PC-3 (cell line): Measurements from ENCODE around the gene HTRA2. TPM values are rescaled to one million over a fixed set of nuclear protein-coding genes. Genes with fewer than 3 reads are reported as not detected.

ENCODE experiments used
- ATAC-seq: fragments of 200-7000 bp; cut with Tn5 transposase; 2 replicates; pipeline ENCODE4 v1.9.1; 2020; ENCODE audit warnings: mild to moderate bottlenecking, moderate library complexity
- Bru-seq: library from RNA; stranded (reverse); fragments of 400-500 nt; gene quantifications from one replicate; lab custom pipeline; 2021; lab: Mats Ljungman, UMichigan
- BruChase-seq, 2 experiments: library from RNA; stranded (reverse); fragments of 400-500 nt; gene quantifications; one replicate each; lab custom pipeline; 2021; lab: Mats Ljungman, UMichigan
- BruUV-seq: library from RNA; stranded (reverse); fragments of 400-500 nt; replicated peaks from 2 replicates; lab custom pipeline; 2021; lab: Mats Ljungman, UMichigan
- CTCF ChIA-PET: fragments of 300-600 bp; sonication (Branson Sonifier 250); formaldehyde crosslinking; loops from one replicate; lab custom pipeline; 2022; ENCODE audit warnings: antibody characterized with exemption; lab: Charles Lee
- POLR2A ChIA-PET: fragments of 300-600 bp; sonication (Branson Sonifier 250); formaldehyde crosslinking; loops from one replicate; lab custom pipeline; 2022; ENCODE audit warnings: antibody characterized with exemption; ENCODE audit not compliant: unreplicated experiment; lab: Charles Lee
- DNase-seq: peaks from one replicate; pipeline ENCODE4 v3.0.0-alpha.2; 2015
- H2AFZ ChIP-seq: fragments of 300-600 bp; sonication (generic); 2 replicates; pipeline ENCODE4 v1.6.0; 2016; ENCODE audit warnings: antibody characterized with exemption, low read length
- H3F3A ChIP-seq: fragments of 300-600 bp; sonication (generic); one replicate; pipeline ENCODE4 v1.6.0; 2017; ENCODE audit warnings: antibody characterized with exemption, low read length, control low read depth, mild to moderate bottlenecking; ENCODE audit not compliant: unreplicated experiment
- H3K27ac ChIP-seq: fragments of 300-600 bp; sonication (generic); 2 replicates; pipeline ENCODE4 v1.5.1; 2016; ENCODE audit warnings: mild to moderate bottlenecking, low read length
- H3K27me3 ChIP-seq: fragments of 300-600 bp; sonication (generic); 2 replicates; pipeline ENCODE4 v1.6.1; 2016; ENCODE audit warnings: low read length, mixed read lengths
- H3K36me3 ChIP-seq: fragments of 300-600 bp; sonication (generic); 2 replicates; pipeline ENCODE4 v1.6.1; 2016; ENCODE audit warnings: low read depth, mixed run types, low read length, mixed read lengths
- H3K4me1 ChIP-seq: fragments of 300-600 bp; sonication (generic); 2 replicates; pipeline ENCODE4 v1.5.1; 2016; ENCODE audit warnings: low read length; ENCODE audit not compliant: insufficient read depth
- H3K4me2 ChIP-seq: fragments of 300-600 bp; sonication (generic); 2 replicates; pipeline ENCODE4 v1.6.0; 2016; ENCODE audit warnings: low read length
- H3K4me3 ChIP-seq: fragments of 300-600 bp; sonication (generic); 2 replicates; pipeline ENCODE4 v1.5.1; 2016; ENCODE audit warnings: mild to moderate bottlenecking, low read length, mixed read lengths
- H3K79me2 ChIP-seq: fragments of 300-600 bp; sonication (generic); 2 replicates; pipeline ENCODE4 v1.6.1; 2017; ENCODE audit warnings: low read length, mixed read lengths
- H3K9ac ChIP-seq: fragments of 300-600 bp; sonication (generic); 2 replicates; pipeline ENCODE4 v1.6.0; 2016; ENCODE audit warnings: mild to moderate bottlenecking, low read length
- H3K9me2 ChIP-seq: fragments of 300-600 bp; sonication (generic); replicated peaks from 2 replicates; pipeline ENCODE4 v1.6.1; 2016; ENCODE audit warnings: mixed run types, low read length, mixed read lengths
- H3K9me3 ChIP-seq: fragments of 300-600 bp; sonication (generic); 2 replicates; pipeline ENCODE4 v1.6.1; 2016; ENCODE audit warnings: low read length, mixed read lengths
- H4K20me1 ChIP-seq: fragments of 300-600 bp; sonication (generic); 2 replicates; pipeline ENCODE4 v1.6.1; 2016; ENCODE audit warnings: low read length, mixed read lengths
- EZH2 ChIP-seq: fragments of 300-600 bp; sonication (generic); IDR thresholded peaks from one replicate; pipeline ENCODE4 v1.6.1; 2017; ENCODE audit warnings: antibody characterized with exemption, mild to moderate bottlenecking, low read length; ENCODE audit not compliant: unreplicated experiment
- EZH2phosphoT487 ChIP-seq: fragments of 300-600 bp; sonication (generic); IDR thresholded peaks from 2 replicates; pipeline ENCODE4 v1.6.1; 2018; ENCODE audit warnings: mild to moderate bottlenecking, antibody characterized with exemption, low read length, borderline replicate concordance
- intact Hi-C: fragments of 100-400 bp; cut with micrococcal nuclease; formaldehyde crosslinking; loops from 2 replicates; pipeline ENCODE4 v1.9.0; 2023
- long read RNA-seq: library from polyadenylated mRNA; unstranded; transcript quantifications from one replicate; pipeline ENCODE4 v2.0.0, GENCODE V29; 2021; ENCODE audit not compliant: unreplicated experiment
- total RNA-seq: library from RNA; depleted of rRNA; stranded (reverse); fragments of >200 nt; gene quantifications from 2 replicates; pipeline ENCODE4 v1.2.3, GENCODE V29; 2014; rRNA removed
- TF ChIP-seq, protein P1 (sequence below): fragments of 300-600 bp; sonication (generic); conservative IDR thresholded peaks from 2 replicates; pipeline ENCODE4 v1.5.1; 2017; ENCODE audit warnings: antibody characterized with exemption, low read depth, mild to moderate bottlenecking, low read length

Gene HTRA2
- total RNA-seq: 71.8 and 77.5 TPM in 2 replicates
- percentile 70 among the genes with signal in this experiment for Bru-seq, nascent RNA
- BruChase-seq, experiment 1, labeled RNA remaining after a 6-hour chase: percentile 83 among the genes with signal in this experiment
- BruChase-seq, experiment 2, labeled RNA remaining after a 2-hour chase: percentile 72 among the genes with signal in this experiment
- long read RNA-seq, transcript HTRA2-201 (8 exons, 2,370 nt): major isoform, 55 of 85 reads
- long read RNA-seq, partial matches to known transcripts: 9 of 85 reads
- long read RNA-seq, other reads (novel, unspliced or antisense): 19 of 85 reads

GRCh38 chr2:74529357-74530238 is at the start of gene HTRA2, which contains the start of gene AUP1:
Gene HTRA2, plus strand, starts transcription at chr2:74529933. Its CDS starts 74 bp downstream, at chr2:74530007.
Gene AUP1, minus strand, starts transcription at chr2:74529706. Its CDS starts 77 bp downstream, at chr2:74529629.
- H4K20me1 ChIP-seq: 0 out of 2 replicates have a peak, but pooled peaks cover 7% of the 10 kb centered on the region
- no peaks in the 10 kb centered on the region for H3K9me3 ChIP-seq
- peaks cover 43% of the 10 kb centered on the region for H3K79me2 ChIP-seq
- peaks cover 20% of the 10 kb centered on the region for H3K4me1 ChIP-seq
- no TSS peak for BruUV-seq
- TF ChIP-seq EZH2phosphoT487 (no peak), EZH2 (no peak)
- TF ChIP-seq, protein P1, sequence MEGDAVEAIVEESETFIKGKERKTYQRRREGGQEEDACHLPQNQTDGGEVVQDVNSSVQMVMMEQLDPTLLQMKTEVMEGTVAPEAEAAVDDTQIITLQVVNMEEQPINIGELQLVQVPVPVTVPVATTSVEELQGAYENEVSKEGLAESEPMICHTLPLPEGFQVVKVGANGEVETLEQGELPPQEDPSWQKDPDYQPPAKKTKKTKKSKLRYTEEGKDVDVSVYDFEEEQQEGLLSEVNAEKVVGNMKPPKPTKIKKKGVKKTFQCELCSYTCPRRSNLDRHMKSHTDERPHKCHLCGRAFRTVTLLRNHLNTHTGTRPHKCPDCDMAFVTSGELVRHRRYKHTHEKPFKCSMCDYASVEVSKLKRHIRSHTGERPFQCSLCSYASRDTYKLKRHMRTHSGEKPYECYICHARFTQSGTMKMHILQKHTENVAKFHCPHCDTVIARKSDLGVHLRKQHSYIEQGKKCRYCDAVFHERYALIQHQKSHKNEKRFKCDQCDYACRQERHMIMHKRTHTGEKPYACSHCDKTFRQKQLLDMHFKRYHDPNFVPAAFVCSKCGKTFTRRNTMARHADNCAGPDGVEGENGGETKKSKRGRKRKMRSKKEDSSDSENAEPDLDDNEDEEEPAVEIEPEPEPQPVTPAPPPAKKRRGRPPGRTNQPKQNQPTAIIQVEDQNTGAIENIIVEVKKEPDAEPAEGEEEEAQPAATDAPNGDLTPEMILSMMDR: no peak
- ATAC-seq (peak; percentile 93), DNase-seq (peak; percentile 99)
- H3K27ac ChIP-seq: peak within 1 kb of the TSS; percentile 63
- H2AFZ ChIP-seq: peak within 1 kb of the TSS; percentile 78
- peak within 1 kb of the TSS; percentile 97 for H3K4me2 ChIP-seq
- H3K9me2 ChIP-seq: no peaks in the 10 kb centered on the region
- peak within 1 kb of the TSS; percentile 93 for H3K4me3 ChIP-seq
- H3K9ac ChIP-seq: peak within 1 kb of the TSS; percentile 98
- intact Hi-C loops: loop anchor here (1.0 to 5.0 kb wide), 4 partner anchors 22 to 71 kb away; partner anchors contain the start of genes PCGF1, TTC31 and WBP1
- H3F3A ChIP-seq: no peaks in the 10 kb centered on the region
- CTCF ChIA-PET: no interaction called here
- POLR2A ChIA-PET: interaction anchor here (0.5 to 0.7 kb wide), 2 partner anchors 12 to 47 kb away, joined by 3 read pairs; no protein-coding TSS in a partner anchor
- H3K27me3 ChIP-seq: no peaks in the 10 kb centered on the region
- peaks cover 33% of the 10 kb centered on the region for H3K36me3 ChIP-seq

DNA sequence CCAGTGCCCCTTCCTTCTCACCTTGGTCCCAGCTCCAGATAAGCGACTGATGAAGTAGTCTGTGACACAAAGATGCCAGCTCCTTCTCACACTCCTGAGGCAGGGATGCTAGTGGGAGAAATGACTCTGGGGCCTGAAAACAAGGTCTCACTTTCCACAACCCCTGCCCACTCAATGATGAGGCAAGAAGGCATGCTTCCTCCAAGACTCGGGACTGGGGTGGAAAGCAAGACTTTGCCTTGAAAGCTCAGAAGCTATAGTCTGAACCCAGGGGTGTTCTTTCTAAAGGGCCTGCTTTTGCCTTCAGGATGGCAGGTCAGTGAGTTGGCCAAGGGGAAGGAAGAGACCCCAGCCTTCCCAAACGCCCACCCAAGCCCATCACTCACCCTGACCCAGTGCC is 48.3 kb upstream of the HTRA2 start:
- no peak overlapping the region for H3K27ac ChIP-seq
- peaks cover 50% of the 10 kb centered on the region for H3K79me2 ChIP-seq
- H3K27me3 ChIP-seq: no peaks in the 10 kb centered on the region
- intact Hi-C loops: no loop called here
- H3F3A ChIP-seq: no peaks in the 10 kb centered on the region
- BruUV-seq: no TSS peak
- H3K4me1 ChIP-seq: peaks cover 20% of the 10 kb centered on the region
- H3K4me3 ChIP-seq: peak overlapping the region; percentile 84
- TF ChIP-seq, protein P1: no peak
- TF ChIP-seq EZH2phosphoT487 (no peak), EZH2 (no peak)
- H3K9me2 ChIP-seq: no peaks in the 10 kb centered on the region
- H4K20me1 ChIP-seq: no peaks in the 10 kb centered on the region
- POLR2A ChIA-PET: interaction anchor here (0.6 kb wide), 1 partner anchor 25 kb away, joined by 6 read pairs; no protein-coding TSS in a partner anchor
- ATAC-seq: no peak
- CTCF ChIA-PET: no interaction called here
- H3K9me3 ChIP-seq: no peaks in the 10 kb centered on the region
- H3K36me3 ChIP-seq: peaks cover 5% of the 10 kb centered on the region; the same call in 1 of the 2 replicates
- DNase-seq: no peak
- H2AFZ ChIP-seq: no peak overlapping the region; the same call in 1 of the 2 replicates
- H3K4me2 ChIP-seq: peak overlapping the region; percentile 91
- peak overlapping the region; percentile 84 for H3K9ac ChIP-seq
